HG02623 (cell line): ENCODE results near the gene PLEKHH2.
A peak's percentile ranks its signal among the peaks of the same experiment; 100 is the strongest.
"Not testable (repeated sequence)": the region's sequence is repeated elsewhere in the genome, so short reads cannot be mapped to it uniquely, and the experiment has no call there.

ENCODE experiments used
- ATAC-seq: cut with Tn5 transposase; IDR thresholded peaks from one replicate; pipeline ENCODE4 v1.9.1; 2021; ENCODE audit warnings: moderate library complexity; ENCODE audit not compliant: unreplicated experiment

PLEKHH2 gene

DNA sequence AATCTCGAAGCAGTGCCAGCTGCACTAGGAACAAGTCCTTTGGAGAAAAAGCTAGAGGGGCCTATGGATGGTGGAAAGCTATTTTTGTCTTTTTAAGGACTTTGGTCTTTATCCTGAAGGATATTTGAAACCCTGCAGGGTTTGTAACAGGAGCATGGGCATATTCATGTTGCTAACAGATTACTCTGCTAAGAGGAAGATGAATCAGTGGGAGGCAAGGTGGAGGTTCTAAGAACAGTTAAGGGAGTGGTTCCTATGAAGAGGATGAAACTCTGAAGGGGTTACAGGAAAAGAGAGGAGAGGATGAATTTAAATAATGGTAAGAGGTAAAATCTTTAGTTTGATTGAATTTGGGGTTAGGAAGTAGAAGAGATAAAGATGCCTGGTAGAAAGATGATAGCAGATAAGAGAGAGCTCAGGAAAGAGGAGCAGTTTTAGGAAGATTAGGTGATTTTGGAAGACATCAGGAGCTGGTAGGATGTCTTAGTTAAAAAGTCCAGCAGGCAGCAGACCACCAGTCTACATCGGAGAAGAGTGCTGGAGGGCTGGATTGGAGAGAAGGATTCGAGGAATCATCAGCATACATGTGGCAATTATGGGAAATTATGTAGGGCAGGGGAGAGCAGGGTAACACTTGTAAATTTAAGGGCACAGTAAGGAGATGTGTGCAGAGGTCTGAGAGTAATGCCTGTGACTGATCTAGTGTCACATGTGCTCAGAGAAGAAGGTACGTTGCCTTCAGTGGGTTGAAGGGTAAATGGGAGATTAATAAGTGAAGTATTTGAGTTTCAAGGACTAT lies 78.4 kb downstream of the PLEKHH2 start:
- ATAC-seq, result no peak

GRCh38 chr2:43717322-43717721 lies 80.3 kb downstream of the PLEKHH2 start:
- ATAC-seq, result no peak

- ATAC-seq, result peak; percentile 71
Observed at GRCh38 chr2:43718530-43719124, 81.6 kb downstream of the PLEKHH2 start.

DNA sequence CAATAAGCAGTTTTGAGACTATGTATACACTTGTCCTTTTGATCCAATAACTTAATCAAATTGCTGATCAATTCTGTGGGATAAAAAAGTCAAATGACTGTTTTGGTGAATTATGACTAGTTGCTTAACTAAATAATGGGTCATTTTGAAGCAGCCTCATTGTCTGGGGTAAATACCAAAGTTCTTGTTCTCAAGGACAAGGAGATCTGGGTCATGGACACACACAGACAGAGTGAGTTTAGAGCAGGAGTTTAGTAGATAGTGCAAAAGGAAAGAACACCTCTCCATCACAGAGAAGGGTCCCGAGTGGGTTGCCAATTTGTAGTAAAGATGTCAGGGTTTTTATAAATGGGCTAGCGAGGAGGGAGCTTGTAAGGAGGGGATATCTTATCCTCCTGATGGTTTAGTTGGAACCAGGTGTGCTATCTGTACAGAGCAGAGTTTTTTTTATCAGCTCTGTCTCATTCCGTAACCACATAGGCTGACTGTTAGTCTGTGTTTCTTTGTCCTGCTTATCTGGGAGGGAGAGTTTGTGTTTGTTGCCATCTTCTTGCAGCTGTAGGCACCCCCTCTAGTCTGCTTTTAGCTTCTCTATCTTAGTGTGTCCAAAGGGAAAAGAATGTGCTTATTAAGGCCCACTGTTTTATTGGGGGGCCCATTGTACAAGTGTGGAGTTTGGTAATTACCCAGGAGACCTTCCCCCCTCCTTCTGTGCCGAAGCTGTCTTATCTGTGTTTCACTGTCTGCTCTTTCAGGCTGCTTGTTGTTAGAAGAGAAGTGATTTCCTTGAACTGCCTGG lies 87.9 kb downstream of the PLEKHH2 start:
- no peak for ATAC-seq

GRCh38 chr2:43725711-43726246 lies 88.7 kb downstream of the PLEKHH2 start:
- ATAC-seq, result no peak

DNA sequence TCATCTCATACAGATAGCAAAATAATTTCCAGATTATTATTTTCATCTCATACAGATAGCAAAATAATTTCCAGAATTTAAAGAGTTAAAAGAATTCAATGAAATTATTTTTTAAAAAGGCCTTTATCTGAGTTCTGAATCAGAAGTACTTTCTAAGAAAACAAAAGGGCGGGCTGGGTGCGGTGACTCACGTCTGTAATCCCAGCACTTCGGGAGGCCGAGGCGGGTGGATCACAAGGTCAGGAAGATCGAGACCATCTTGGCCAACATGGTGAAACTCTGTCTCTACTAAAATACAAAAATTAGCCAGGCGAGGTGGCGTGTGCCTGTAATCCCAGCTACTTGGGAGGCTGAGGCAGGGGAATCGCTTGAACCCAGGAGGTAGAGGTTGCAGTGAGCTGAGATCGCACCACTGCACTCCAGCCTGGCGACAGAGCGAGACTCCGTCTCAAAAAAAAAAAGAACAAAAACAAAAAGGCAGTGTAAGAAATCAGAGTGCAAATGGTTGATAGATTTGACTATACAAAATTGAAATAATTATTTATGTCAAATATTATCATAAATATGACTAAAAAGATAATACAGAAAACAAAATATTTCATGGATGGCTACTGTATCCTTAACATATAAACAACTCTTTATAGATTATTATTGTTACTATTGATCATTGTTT lies 90.0 kb downstream of the PLEKHH2 start:
- ATAC-seq, result not testable (repeated sequence)

- ATAC-seq, result no peak
Observed at GRCh38 chr2:43727634-43728014, 90.6 kb downstream of the PLEKHH2 start.

DNA sequence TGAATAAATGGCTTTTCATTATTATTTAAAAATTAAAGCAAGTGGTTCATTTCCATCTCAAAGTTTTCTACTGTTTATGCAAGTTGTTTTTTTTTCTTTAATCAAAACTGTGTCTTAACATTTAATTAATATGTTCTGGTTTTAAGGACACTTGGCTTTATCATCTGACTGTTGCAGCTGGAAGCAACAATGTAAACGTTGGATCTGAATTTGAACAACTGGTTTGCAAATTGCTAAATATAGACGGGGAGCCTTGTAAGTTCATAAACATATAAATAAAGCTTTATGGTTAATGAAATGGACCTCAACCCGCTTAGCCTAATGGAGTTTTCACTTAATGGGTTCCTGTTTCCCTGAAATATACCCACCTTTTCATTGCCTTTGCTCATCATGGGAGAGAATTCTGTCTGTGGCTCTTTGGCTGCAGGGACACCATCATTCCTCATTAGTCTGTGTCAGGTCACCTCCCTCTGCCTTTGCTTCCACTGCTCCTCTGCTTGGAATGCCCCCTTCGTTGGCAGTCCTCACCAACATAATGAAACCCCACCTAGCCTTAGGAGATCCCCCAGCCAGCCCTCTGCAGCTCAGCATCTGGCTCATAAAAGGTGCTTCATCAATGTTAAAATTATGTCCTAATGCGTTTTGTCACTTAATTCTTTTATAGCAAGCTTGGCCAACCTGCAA lies 92.6 kb downstream of the PLEKHH2 start:
- ATAC-seq, result no peak

DNA sequence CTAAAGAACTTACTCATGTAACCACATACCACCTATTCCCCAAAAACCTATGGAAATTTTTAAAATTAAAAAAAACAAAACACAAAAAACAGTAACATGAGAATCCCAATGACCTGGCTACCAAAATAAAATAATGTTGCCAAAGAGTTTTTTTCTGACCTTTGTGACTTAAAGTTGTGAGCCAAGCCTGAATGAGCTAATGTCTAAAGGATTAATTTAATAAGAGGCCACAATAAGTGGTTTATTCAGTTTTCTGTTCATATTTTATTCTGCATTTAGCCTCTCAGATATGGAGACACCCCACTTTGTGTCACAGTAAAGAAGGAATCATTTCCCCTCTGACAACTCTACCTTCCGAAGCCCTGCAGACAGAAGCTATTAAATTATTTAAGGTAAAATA lies 94.2 kb downstream of the PLEKHH2 start:
- no peak for ATAC-seq

GRCh38 chr2:43736637-43737036 lies 99.6 kb downstream of the PLEKHH2 start:
- ATAC-seq, result no peak

GRCh38 chr2:43737097-43737854 lies 100.2 kb downstream of the PLEKHH2 start:
- no peak for ATAC-seq

- ATAC-seq, result no peak
Observed at GRCh38 chr2:43737855-43738254, 100.8 kb downstream of the PLEKHH2 start.

DNA sequence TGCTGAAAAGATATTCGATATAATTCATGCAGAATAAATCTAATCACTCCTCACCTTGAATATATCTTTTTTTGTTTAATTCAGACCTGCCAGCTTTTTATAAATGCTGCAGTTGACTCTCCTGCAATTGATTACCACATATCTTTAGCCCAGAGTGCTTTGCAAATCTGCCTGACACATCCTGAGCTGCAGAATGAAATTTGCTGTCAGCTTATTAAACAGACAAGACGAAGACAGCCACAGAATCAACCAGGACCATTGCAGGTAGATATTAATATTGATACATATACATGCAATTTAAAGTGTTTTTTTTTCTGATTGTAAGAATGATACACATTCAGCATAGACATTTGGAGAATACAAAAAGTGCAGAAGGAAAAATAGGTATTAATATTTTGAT lies 101.2 kb downstream of the PLEKHH2 start:
- ATAC-seq, result no peak

GRCh38 chr2:43743706-43744105 lies 106.6 kb downstream of the PLEKHH2 start:
- ATAC-seq, result no peak

DNA sequence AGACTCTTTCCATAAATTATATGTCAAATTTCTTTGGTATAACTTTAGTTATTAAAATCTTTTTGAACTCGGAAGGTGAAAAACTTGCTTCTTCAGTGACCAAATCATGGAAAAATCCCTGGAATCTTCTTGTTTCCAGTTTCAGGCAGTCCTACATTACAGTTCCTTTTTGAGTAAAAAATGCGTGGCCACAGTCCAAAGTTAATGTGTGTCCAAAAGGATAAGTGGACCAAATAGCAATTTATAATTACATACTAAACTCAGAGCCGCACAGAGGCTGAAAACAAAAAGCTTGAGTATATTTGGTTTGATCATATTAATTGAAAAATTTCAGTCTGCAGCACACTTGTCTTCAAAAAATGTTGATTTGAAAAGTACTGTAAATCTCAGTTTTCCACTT lies 108.4 kb downstream of the PLEKHH2 start:
- no peak for ATAC-seq

DNA sequence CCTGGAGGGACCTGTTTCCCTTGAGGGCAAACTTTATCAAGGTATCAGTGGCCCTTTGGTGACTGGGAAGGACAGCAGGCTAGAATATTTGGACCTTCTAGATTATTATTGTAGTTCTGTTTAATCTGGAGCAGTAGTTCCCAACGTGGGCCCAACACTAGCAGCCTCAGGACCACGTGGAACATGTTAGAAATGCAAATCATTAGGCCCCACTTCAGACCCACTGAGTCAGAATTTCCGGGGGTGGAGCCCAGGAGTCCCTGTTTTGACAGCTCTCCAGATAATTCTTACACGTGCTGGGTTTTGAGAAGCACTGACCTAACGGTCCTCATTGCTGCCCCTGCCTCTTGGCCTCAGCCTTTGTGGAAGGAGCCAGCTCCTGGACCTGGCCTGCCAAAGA lies 111.3 kb downstream of the PLEKHH2 start:
- no peak for ATAC-seq

GRCh38 chr2:43749583-43749982 lies 112.5 kb downstream of the PLEKHH2 start:
- no peak for ATAC-seq

- no peak for ATAC-seq
Observed at GRCh38 chr2:43751476-43751990, 114.5 kb downstream of the PLEKHH2 start.

GRCh38 chr2:43752302-43752701 lies 115.2 kb downstream of the PLEKHH2 start:
- ATAC-seq, result no peak

- ATAC-seq, result no peak
Observed at GRCh38 chr2:43754180-43754579, 117.1 kb downstream of the PLEKHH2 start.
